ENCODE measurements around the gene HOOK1.

HOOK1 gene

GRCh38 chr1:59901770-59902388, 87.1 kb downstream of the HOOK1 start:
- DNase-seq = no peak
- Histone ChIP-seq H3K4me2 (ENCODE audit: low read depth, low read length) (no peak overlapping the region), H3K9ac (ENCODE audit: low read length) (no peak overlapping the region)

GRCh38 chr1:59903141-59903754, 88.5 kb downstream of the HOOK1 start:
- Histone ChIP-seq H3K9me3 (replicated peaks; ENCODE audit: insufficient read depth, low read length) (no peaks in the 10 kb centered on the region), H3K4me2 (ENCODE audit: low read depth, low read length) (peak overlapping the region; percentile 87), H3K27ac (ENCODE audit: low read length) (no peak overlapping the region), H3K36me3 (replicated peaks; ENCODE audit: insufficient read depth, low read length) (no peaks in the 10 kb centered on the region; the same call in 1 of the 2 replicates), H3K9ac (ENCODE audit: low read length) (peak overlapping the region; percentile 44; the same call in 1 of the 2 replicates), H3K27me3 (replicated peaks; ENCODE audit: insufficient read depth, low read length) (no peaks in the 10 kb centered on the region), H3K79me2 (ENCODE audit: low read length) (no peaks in the 10 kb centered on the region), H3F3A (ENCODE audit: insufficient read depth, low read length) (no peaks in the 10 kb centered on the region), H3K9me2 (replicated peaks; ENCODE audit: insufficient read depth, low read length) (no peaks in the 10 kb centered on the region), H3K4me1 (ENCODE audit: low read length) (no peaks in the 10 kb centered on the region), H2AFZ (ENCODE audit: low read length) (peak overlapping the region; percentile 85), H4K20me1 (ENCODE audit: insufficient read depth, low read length) (no peaks in the 10 kb centered on the region), H3K4me3 (ENCODE audit: low read length) (peak overlapping the region; percentile 61)
- DNase-seq = peak; percentile 80
- TF ChIP-seq EZH2 (optimal IDR thresholded peaks at IDR 0.05; ENCODE audit: low read depth, low read length) (no peak), CTCF (IDR thresholded peaks at IDR 0.05; ENCODE audit: low read length) (peak; percentile 87), EZH2phosphoT487 (IDR thresholded peaks at IDR 0.05; ENCODE audit: low read length) (no peak)

More at GRCh38 chr1:59901770-59902388, 87.1 kb downstream of the HOOK1 start:
- TF ChIP-seq EZH2phosphoT487 (IDR thresholded peaks at IDR 0.05; ENCODE audit: low read length) (no peak), CTCF (IDR thresholded peaks at IDR 0.05; ENCODE audit: low read length) (no peak), EZH2 (optimal IDR thresholded peaks at IDR 0.05; ENCODE audit: low read depth, low read length) (no peak)
- Histone ChIP-seq H3K4me3 (ENCODE audit: low read length) (no peak overlapping the region), H4K20me1 (ENCODE audit: insufficient read depth, low read length) (no peaks in the 10 kb centered on the region), H2AFZ (ENCODE audit: low read length) (no peak overlapping the region), H3K27ac (ENCODE audit: low read length) (no peak overlapping the region), H3K4me1 (ENCODE audit: low read length) (no peaks in the 10 kb centered on the region), H3K79me2 (ENCODE audit: low read length) (no peaks in the 10 kb centered on the region), H3K9me3 (replicated peaks; ENCODE audit: insufficient read depth, low read length) (no peaks in the 10 kb centered on the region), H3F3A (ENCODE audit: insufficient read depth, low read length) (no peaks in the 10 kb centered on the region), H3K27me3 (replicated peaks; ENCODE audit: insufficient read depth, low read length) (no peaks in the 10 kb centered on the region), H3K36me3 (replicated peaks; ENCODE audit: insufficient read depth, low read length) (no peaks in the 10 kb centered on the region; the same call in 1 of the 2 replicates), H3K9me2 (replicated peaks; ENCODE audit: insufficient read depth, low read length) (no peaks in the 10 kb centered on the region)

- H4K20me1 ChIP-seq (ENCODE audit: insufficient read depth, low read length) = no peaks in the 10 kb centered on the region
- H3K36me3 ChIP-seq (replicated peaks; ENCODE audit: insufficient read depth, low read length) = no peaks in the 10 kb centered on the region
- no peak overlapping the region for H3K4me2 ChIP-seq (ENCODE audit: low read depth, low read length)
- no peak overlapping the region for H2AFZ ChIP-seq (ENCODE audit: low read length)
- no peak overlapping the region for H3K9ac ChIP-seq (ENCODE audit: low read length)
- H3K27ac ChIP-seq (ENCODE audit: low read length) = no peak overlapping the region
- TF ChIP-seq EZH2 (optimal IDR thresholded peaks at IDR 0.05; ENCODE audit: low read depth, low read length) (no peak), CTCF (IDR thresholded peaks at IDR 0.05; ENCODE audit: low read length) (no peak), EZH2phosphoT487 (IDR thresholded peaks at IDR 0.05; ENCODE audit: low read length) (no peak)
- H3K9me2 ChIP-seq (replicated peaks; ENCODE audit: insufficient read depth, low read length) = no peaks in the 10 kb centered on the region
- no peaks in the 10 kb centered on the region for H3K4me1 ChIP-seq (ENCODE audit: low read length)
- no peaks in the 10 kb centered on the region for H3K27me3 ChIP-seq (replicated peaks; ENCODE audit: insufficient read depth, low read length)
- no peak for DNase-seq
- H3K79me2 ChIP-seq (ENCODE audit: low read length) = no peaks in the 10 kb centered on the region
- no peaks in the 10 kb centered on the region for H3K9me3 ChIP-seq (replicated peaks; ENCODE audit: insufficient read depth, low read length)
- H3K4me3 ChIP-seq (ENCODE audit: low read length) = no peak overlapping the region
- H3F3A ChIP-seq (ENCODE audit: insufficient read depth, low read length) = no peaks in the 10 kb centered on the region
Measured at GRCh38 chr1:59906931-59907330, 92.2 kb downstream of the HOOK1 start.
